Fibroblast of skin of scalp (primary cell): Measurements from ENCODE around the gene LITAF.
"Not testable (repeated sequence)": the region's sequence is repeated elsewhere in the genome, so short reads cannot be mapped to it uniquely, and the experiment has no call there.

Experiments used
- DNase-seq: peaks from one replicate; pipeline ENCODE4 v3.0.0-alpha.2; 2013

The LITAF gene

DNA sequence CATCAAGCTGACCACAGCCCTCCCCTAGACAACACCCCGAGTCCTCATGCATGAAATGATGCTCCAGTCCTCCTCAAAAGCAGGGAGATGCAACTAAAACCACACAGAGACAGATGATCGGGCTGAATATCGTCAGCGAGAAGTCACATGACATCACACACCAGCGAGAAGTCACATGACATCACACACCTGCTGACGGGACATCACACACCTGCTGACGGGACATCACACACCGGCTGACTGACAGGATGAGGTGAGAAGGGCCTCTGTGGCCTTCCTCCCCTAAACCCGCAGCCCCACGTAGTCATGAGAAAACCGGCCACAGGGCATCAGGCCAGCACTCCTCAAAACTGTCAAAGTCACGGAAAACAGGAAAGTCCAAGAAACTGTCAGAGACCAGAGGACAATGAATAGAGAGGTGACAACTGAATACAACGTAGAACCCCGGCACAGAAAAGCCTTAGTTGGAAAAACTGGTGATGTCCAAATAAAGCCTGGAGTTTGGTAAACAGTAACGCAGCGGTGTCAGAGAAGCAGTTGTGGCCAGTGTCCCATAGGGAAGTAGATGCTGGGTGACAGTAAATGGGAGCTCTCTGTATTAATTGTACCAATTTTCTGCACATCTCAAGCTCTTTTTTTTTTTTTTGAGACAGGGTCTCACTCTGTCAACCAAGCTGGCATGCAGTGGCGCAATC, 14.3 kb downstream of the LITAF start:
- no peak for DNase-seq

DNA sequence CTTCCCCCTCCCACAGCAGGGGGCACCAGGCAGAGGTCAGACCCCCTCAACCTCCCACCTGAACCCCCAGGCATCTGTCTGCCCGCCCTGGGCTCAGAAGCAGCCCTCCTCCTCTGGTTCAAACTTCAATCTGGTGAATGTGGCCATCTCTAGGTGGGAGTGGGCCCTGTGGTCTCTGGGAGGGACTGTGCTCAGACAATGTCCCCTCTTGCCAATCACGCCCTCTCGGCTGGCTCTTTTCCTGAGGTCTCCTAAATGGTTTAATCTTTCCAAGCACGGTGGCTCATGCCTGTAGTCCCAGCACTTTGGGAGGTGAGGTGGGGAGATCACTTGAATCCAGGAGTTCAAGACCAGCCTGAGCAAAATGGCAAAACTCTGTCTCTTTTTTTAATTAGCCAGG, 15.2 kb downstream of the LITAF start:
- DNase-seq, result no peak

DNA sequence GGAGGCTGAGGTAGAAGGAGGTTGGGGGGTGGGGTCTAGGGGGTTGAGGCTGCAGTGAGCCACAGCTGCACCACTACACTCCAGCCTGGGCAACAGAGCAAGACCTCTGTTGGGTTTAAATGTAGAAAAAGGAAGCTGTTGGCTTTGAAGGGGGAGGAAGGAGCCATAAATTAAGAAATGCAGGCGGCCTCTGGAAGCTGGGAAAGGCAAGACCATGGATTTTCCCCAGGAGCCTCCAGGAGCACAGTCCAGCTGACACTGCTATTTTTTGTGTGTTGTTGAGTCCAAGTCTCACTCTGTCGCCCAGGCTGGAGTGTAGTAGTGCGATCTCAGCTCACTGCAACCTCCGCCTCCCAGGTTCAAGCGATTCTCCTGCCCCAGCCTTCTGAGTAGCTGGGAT, 15.9 kb downstream of the LITAF start:
- no peak for DNase-seq

DNA sequence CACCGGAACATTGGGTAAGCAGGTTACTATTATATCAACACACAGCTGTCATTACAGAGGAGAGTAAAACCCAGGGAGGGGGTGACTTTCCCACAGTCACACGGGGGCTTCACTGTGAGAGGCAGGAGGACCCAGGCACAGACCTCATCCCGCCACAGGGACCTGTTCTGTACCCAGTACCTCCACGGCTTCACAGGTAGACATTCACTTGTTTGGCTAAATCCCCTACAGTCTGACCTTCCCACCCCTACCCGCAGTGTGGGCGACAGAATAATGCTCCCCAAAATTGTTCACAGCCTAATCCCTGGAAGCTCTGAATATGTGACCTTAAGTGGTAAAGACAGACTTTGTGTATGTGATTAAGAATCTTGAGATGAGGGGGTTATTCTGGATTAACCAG, 16.5 kb downstream of the LITAF start:
- no peak for DNase-seq

DNA sequence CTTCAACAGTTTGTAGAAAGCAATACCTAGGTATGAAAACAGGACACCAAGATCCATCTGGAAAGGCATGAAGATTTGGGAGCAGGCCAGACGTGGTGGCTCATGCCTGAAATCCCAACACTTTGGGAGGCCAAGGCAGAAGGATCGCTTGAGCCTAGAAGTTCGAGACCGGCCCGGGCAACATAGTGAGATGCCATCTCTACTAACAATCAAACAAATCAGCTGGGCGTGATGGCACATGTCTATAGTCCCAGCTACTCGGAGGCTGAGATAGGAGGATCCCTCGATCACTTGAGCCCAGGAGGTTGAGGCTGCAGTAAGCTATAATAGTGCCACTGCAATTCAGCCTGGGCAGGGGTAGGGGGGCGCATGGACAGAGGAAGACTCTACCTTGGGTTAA, 20.3 kb downstream of the LITAF start:
- no peak for DNase-seq

DNA sequence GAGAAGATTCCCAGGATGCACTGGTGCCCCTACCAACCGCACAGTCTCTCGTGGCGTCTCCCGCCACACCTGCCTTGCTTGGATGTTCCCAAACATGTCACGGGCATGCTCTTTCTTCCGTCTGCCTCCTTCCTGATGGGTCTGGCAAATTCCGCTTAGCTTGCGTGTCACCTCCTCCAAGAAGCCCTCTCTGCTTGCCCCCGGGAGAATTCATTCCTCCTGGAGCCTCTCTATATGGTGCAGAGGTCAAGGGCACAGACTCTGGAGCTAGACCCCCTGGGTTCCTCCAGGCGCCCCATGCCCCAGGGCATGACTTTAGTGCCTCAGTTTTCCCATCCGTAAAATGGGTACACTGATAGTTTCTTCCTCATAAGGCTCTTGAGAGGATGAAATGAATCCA, 21.1 kb downstream of the LITAF start:
- no peak for DNase-seq

DNA sequence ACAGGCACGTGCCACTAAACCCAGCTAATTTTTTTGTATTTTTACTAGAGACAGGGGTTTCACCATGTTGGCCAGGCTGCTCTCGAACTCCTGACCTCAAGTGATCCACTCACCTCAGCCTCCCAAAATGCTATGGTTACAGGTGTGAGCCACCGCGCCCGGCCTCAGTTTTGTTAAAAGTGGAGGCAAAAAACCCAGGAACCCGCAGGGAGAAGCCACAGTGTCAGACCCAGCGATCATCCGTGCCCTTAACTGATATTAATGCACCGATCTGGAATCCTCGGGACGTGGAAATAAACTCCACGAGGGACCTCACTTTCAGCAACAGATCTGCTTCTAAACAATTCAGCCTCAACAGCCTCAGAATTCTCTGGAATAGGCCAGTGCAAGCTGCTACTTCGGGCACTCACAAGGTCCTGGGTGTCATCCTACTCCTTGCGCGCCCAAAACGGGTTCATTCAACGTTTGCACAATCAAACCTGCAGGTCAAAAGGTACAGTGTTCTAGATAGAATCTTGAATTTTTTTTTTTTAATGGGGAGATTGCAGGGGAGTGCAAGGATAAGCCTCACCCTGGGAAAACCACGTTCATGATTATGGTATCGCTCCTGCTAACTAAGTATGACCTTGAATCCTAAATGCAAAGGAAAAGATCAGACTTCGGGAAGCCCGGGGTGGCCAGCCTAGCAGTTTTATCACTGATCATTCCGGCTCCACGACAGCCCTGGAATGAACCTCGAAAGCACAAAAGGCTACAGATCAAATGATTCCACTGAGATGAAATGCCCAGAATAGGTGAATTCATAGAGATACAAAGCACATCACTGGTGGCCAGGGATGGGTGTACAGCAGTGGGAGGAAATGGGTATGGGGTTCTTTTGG, 22.4 kb downstream of the LITAF start:
- DNase-seq, result no peak

DNA sequence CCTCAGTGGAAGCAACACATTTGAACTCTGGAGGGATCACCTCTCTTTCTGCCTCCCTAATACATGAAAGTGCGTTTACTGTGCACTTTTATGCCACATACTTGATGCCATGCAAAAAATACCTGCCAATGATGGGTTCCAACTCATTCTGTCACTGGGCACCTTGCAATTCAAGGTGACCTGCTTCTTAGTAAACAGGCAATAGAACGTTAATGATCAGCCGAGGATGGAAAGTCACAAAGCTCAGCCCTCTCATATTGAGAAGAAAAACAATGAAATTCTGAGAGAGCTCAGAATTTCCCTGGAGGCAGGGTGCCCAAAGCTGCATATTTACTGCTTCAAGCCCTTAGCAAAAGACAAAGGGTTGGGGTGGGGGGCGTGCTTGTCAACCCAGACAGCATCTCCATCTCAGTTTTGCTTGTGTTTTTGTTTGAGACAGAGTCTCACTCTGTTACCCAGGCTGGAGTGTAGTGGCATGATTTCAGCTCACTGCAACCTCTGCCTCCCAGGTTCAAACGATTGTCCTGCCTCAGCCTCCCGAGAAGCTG, 23.2 kb downstream of the LITAF start:
- DNase-seq, result no peak

DNA sequence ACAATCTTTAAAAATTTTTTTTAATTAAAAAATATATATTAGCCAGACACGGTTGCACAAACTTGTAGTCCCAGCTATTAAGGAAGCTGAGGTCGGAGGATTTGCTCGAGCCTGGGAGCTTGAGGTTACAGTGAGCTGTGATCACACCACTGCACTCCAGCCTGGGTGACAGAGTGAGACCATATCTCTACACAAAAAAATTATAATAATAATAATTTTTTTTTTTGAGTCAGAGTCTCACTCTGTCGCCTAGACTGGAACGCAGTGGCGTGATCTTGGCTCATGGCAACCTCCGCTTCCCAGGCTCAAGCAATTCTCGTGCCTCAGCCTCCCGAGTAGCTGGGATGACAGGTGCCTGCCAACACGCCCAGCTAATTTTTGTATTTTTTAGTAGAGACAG, 23.8 kb downstream of the LITAF start:
- DNase-seq, result no peak

DNA sequence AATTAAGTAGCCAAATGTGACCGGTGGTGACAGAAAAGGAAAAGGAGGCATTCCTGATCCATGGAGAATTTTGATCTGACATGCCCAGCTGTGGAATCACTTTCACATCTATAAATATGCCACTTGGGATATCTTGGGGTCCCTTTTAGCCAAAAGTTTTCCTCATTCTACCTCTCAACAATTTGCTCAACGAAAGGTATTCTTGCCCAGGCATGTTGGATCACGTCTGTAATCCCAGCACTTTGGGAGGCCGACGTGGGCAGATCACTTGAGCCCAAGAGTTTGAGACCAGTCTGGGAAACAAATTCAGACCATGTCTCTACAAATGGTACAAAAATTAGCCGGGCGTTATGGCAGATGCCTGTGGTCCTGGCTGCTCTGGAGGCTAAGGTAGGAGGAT, 24.3 kb downstream of the LITAF start:
- no peak for DNase-seq

DNA sequence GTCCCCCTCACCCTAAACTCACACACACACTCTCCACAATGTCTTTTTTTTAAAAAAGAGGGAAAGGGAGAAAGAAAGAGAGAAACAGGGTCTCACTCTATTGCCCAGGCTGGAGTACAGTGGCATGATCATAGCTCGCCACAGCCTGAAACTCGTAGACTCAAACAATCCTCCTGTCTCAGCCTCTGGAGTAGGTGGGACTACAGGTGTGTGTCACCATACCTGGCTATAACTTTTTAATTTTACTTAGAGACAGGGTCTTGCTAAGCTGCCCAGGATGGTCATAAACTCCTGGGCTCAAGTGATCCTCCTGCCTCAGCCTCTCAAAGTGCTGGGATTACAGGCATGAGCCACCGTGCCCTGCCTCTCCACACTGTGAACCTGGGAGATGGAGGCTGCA, 24.9 kb downstream of the LITAF start:
- DNase-seq, result no peak

DNA sequence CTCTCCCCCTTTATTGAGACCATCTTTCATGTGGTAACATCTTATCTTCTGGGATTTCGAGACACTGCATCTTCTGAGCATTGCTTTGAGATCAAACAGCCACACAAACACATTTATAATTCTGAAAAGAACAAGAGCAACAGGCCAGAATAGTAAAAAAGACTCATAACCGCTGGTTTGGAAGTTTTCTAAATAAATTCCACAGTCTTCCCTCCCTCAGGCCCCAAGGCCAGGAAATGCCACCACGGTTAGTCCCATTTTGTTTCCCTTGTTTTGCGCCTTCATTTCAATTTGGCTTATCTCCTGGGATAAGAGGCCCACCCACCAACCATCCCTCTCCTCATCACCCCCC, 25.3 kb downstream of the LITAF start:
- DNase-seq, result peak; percentile 26

DNA sequence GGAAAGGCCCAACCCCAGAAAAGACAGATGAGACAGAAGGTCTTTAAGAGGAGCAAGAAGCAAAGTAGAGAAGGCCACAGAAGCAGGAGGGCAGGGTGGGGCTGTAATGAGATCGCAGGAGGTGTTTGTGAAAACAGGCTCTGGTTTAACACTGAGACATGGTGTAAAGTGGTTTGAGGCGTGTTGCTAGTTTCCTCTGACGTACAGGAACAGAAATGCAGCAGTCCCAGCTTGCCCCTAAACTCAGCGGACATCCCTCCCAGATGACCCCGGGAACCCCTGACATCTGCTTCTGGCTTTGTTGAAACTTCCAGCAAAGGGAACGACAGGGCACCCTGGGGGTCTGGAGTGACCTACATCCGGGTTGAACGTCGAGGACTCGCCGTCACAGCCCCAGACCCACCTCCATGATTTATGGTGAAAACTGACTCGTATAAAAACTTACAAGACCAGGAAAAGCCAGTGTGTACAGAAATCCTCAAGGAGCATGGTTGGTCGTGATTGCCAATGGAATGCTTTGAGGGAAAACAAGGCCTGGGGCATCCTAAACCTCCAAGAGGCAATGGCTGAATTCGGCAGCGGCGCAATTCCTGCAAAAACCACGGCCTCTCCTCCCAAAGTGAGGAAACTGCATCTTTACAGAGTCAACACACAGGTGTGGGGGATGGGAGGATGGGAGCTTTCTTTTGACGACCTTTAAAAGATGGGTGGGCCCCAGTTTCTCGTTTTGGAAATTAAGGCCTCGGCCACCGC, 25.8 kb downstream of the LITAF start:
- peak; percentile 15 for DNase-seq

DNA sequence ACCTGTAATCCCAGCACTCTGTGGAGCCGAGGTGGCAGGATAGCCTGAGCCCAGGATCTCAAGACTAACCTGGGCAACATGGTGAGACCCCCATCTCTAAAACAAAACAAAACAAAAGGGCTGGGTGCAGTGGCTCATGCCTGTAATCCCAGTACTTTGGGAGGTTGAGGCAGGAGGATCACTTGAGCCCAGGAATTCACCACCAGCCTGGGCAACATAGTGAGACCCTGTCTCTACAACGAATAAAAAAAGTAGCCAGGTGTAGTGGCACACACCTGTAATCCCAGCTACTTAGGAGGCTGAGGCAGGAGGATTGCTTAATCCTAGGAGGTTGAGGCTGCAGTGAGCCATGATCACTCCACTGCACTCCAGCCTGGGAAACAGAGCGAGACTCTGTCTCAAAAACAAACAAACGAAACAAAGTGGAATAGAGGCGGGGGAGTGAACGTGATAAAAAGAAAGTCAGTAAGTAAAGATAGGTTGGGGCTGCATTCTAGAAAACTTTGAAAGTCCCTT, 28.4 kb downstream of the LITAF start:
- not testable (repeated sequence) for DNase-seq

DNA sequence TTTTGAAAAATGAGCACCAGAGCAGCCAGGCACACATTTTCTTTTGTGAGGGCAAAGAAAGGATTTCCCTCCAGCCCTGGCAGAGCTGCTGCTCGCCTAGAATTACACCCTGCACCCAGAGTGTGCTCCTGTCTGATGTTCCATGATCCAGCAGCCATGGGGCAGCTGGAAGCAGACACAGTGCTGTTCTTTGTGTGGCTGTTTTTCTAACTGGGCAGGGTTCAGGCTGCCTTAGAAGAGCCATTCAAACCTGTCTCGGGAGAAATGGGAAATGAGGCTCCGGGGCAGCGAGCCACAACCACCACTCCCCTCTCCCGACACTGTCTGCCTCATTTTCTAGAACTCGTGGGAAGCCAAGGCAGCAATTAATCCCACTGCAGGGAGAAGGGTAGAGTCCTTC, 28.9 kb downstream of the LITAF start:
- DNase-seq, result no peak

DNA sequence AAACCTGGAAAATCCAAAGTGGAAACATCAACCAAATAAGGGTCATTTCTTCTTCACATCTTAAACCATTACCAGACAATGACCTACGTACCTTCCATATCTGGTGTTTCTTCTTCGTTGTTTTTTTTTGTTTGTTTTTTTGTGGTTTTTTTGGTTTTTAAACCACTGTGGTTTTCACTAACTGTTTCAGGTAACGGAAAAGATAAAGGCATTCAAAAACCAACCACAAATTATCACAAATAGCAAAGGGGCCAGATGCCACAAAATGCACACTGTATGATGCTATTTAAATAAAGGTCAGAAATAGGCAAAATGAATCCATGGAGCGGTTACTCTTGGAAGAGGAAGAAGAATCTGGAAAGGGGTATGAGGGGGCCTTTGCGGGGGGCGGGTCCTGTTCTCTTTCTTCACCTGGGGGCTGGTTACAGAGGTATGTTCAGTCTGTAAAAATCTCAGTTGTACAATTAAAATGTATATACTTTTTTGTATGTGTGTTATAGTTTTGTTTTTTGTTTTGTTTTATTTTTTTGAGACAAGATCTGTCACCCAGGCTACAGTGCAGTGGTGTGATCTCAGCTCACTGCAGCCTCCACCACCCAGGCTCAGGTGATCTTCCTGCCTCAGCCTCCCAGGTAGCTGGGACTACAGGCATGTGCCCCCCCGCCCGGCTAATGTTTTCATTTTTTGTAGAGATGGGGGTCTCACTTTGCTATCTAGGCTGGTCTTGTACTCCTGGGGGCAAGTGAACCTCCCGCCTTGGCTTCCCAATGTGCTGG, 29.6 kb downstream of the LITAF start:
- no peak for DNase-seq

DNA sequence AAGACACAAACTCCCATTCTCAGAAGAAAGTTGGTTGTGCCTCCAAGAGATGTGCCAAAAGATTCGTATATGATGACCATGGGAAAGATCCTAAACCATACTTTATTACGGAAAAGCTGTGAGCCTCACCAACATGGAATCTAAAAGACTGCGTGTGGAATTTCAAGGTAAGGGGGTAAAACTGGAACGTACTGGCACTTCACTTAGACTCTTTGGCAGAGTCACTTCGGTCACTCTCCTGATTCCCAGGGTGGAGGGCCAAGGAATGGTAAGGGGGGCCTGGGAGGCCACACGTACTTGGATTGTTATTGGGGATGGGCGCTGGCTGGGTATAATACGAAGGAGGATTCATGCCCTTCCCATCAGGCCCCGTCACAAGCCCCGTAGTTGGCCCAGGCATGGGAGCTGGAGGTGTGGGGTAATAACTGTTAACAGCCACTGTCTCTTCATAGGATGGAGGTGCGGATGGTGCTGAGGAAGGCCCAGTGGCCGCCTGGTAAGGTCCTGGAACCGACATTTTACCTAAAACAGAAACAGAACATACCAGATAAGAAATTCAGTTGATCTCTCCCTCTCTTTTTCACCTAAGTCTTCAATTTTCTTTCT, 30.4 kb downstream of the LITAF start:
- DNase-seq, result no peak

DNA sequence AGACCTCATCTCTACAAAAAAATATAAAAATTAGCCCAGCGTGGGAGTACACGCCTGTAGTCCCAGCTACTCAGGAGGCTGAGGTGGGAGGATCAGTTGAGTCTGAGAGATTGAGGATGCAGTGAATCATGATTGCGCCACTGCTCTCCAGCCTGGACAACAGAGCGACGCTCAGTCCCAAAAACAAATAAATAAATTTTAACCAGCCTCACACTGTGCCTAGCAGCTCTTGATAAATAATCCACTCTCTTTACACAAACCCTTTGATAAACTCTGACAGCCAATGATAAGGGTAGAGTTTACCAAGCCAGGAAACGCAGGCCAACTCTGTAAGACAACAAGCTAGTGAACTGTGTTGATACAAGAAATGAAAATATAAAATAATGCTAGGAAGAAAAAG, 32.7 kb downstream of the LITAF start:
- DNase-seq, result no peak

DNA sequence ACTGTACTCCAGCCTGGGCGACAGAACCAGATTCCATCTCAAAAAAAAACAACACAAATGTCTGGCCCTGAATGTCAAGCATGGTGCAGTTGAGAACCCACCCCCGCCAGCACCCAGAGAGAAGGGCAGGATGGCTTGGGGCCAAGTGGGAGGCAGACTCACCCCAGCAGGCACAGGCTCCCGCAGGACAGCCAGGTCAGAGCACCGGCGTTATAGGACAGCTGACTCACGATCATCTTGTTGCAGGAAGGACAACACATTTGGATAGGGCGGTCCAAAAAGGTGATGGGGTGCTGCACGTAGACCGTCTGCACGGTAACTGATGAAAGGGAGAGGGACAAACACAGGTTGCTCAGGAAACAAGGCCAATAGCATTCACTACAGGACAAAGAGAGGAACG, 33.3 kb downstream of the LITAF start:
- DNase-seq, result no peak

DNA sequence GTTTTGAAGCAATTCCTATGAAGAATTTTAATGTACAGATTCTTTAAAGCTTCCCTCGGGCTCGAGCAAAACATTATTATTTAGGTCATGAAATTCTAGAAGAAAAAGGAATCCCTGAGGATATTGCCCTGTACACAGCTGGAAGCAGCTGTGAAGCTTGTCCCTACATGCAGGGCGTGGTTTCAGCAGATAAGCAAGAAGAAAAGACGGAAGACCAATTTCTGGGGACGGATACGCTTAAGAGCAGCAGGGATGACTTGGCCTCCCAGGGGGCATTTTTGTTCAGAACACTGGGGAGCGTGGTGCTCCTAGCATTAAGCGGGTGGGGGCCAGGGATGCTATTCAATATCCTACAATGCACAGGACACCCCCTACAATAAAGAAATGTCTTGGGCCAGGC, 34.3 kb downstream of the LITAF start:
- DNase-seq, result no peak

DNA sequence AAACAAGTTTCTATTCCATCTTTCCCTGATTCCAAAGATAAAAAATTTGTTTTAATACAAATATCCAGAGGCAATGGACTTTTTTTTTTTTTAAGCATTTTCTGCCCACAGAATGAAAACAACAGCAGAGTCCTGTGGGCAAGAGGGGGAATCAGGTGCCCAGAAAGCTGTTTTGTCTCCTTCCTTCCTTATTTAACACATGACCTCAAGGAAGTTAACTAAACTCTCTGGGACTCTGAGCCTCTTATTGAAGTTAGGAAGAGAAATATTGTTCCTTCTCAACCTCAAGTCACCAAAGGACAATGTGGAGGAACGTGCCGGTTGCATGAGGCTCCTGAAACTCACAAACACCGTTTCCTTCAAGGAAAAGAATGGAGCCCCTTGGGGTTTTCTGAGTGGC, 34.9 kb downstream of the LITAF start:
- no peak for DNase-seq
